GM10248 (cell line): ENCODE measurements around the gene PNPLA7.

Source experiments
- CTCF ChIA-PET: fragments of 300-600 bp; sonication (Branson Sonifier 250); formaldehyde crosslinking; extraction: SDS; loops from one replicate; lab custom pipeline; 2021; ENCODE audit warnings: antibody characterized with exemption; lab: Yijun Ruan, JAX
- POLR2A ChIA-PET: fragments of 350-650 bp; sonication (Branson Sonifier 250); formaldehyde crosslinking; extraction: SDS; loops from one replicate; lab custom pipeline; 2020; ENCODE audit warnings: antibody characterized with exemption; lab: Yijun Ruan, JAX
- DNase-seq: peaks from one replicate; pipeline ENCODE4 v3.0.0; 2012; ENCODE audit errors: extremely low spot score
- TF ChIP-seq, protein P1 (sequence below): IDR thresholded peaks from 2 replicates; pipeline ENCODE4 v1.5.1; 2012; ENCODE audit warnings: mild to moderate bottlenecking, low read depth; ENCODE audit errors: extremely low read depth, missing control alignments, control extremely low read depth

The PNPLA7 gene

DNA sequence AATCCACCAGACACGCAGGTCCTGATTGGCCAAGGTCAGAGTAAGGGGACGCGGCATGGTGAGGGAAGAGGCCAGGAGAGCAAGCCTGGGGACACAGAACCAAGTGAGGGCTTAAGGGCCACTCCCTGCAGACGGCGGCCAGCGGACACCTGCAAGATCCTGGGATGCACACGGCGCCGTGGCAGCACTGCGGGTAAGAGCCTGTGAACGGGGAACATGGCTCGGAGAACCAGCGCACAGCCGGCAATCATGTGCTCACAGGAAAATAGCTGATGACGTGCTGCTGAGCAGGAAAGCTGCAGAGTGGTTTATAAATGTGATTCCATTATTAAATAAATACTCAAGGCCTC is 64.1 kb downstream of the PNPLA7 start:
- CTCF ChIA-PET = interaction anchor here (1.2 kb wide), 1 partner anchor 23 kb away, joined by 6 read pairs; no protein-coding TSS in a partner anchor
- POLR2A ChIA-PET = no interaction called here
- DNase-seq = no peak
- TF ChIP-seq, protein P1, sequence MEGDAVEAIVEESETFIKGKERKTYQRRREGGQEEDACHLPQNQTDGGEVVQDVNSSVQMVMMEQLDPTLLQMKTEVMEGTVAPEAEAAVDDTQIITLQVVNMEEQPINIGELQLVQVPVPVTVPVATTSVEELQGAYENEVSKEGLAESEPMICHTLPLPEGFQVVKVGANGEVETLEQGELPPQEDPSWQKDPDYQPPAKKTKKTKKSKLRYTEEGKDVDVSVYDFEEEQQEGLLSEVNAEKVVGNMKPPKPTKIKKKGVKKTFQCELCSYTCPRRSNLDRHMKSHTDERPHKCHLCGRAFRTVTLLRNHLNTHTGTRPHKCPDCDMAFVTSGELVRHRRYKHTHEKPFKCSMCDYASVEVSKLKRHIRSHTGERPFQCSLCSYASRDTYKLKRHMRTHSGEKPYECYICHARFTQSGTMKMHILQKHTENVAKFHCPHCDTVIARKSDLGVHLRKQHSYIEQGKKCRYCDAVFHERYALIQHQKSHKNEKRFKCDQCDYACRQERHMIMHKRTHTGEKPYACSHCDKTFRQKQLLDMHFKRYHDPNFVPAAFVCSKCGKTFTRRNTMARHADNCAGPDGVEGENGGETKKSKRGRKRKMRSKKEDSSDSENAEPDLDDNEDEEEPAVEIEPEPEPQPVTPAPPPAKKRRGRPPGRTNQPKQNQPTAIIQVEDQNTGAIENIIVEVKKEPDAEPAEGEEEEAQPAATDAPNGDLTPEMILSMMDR = no peak

DNA sequence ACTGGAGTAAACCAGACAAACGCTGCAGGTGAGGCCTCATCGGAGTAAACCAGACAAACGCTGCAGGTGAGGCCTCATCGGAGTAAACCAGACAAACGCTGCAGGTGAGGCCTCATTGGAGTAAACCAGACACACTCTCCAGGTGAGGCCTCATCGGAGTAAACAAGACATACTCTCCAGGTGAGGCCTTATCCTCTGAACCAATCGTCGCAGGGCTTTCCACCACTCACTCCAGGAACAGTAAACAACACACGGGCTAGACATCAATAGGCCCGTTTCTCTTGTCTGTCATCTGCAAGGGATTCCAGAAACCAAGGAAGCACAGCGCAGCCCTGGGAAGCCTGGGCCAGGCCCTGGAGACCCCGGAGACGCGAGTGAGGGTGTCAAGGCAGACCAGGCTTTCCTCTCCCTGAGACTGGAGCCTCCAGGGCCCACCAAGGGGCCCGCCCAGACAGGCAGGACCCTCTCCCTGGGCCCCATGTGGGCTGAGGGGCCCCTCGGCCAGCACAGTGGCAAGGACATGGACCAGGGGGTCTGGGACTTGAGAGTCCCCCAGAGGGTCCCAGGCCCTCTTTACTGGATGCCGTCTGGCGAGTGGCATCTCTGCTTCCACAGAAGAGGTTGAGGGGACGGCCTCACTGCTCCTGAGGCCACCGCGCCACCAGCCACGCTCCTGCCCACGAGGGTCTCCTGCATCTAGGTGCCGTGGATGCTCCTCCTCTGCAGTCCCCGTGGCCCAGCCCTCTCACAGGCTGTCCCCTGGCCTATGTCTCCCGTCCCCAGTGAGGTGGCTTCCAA is 64.7 kb downstream of the PNPLA7 start:
- ChIA-PET POLR2A (no interaction called here), CTCF (no interaction called here)
- DNase-seq = no peak
- TF ChIP-seq, protein P1 = no peak

DNA sequence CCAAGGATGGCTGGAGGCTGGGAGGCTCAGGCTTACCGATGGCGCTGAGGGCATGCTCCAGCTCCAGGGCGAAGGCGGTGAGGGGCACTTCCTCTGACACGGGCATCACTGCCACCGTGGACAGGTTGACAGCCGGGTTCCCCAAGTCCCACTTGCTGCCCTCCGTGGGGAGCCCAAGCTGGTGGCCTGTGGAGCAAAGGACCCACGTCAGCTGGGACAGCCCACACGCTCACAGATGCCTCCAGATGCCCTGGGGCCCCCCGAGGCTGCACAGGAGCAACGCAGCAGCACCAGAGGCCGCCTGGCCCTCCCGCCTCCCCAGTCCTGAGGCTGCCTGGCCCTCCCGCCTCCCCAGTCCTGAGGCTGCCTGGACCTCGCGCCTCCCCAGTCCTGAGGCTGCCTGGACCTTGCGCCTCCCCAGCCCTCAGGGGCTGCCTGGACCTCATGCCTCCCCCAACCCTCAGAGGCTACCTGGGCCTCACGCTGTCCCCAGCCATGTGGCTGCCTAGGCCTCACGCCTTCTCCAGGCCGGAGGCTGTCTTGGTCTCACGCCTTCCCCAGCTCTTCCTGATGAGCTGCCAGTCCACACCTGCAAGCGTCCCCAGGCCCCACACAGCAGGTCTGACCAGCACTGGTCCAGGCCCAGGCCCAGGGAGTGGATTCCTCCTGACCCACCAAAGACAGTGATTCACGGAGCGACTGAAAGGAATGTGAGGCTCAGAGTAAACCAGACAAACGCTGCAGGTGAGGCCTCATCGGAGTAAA is 65.5 kb downstream of the PNPLA7 start:
- DNase-seq = no peak
- CTCF ChIA-PET = no interaction called here
- POLR2A ChIA-PET = no interaction called here
- TF ChIP-seq, protein P1 = no peak

DNA sequence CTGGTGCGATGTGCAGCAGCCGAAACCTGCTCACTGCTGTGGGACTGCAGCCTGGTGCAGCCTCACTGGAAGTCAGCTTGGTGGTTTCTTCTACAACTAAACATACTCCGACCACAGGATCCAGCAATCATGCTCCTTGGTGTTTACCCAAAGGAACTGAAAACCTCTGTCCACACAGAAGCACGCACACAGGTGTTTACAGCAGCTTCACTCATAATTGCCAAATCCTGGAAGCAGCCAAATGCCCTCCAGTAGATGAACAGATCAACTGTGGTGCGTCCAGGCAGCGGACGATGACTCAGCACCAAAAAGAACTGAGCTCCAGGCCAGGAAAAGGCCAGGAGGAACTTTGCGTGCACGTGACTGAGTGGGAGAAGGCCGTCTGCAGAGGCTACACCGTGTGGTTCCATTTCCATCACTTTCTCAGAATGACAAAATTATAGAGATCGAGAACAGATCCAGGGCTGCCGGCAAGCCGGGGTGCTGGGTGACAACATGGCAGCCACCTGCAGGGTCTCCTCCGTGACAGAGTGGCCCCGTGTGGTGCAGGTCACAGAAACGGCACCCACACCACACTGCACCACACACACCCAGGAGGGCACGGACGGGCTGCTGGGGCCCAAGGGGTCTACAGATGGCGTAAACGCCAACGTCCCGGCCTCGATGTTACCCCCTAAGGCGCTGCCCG is 68.0 kb downstream of the PNPLA7 start:
- TF ChIP-seq, protein P1 = no peak
- ChIA-PET POLR2A (no interaction called here), CTCF (interaction anchor here (0.8 to 1.2 kb wide), 2 partner anchors 13 to 35 kb away, joined by 3 to 4 read pairs; no protein-coding TSS in a partner anchor)
- no peak for DNase-seq

DNA sequence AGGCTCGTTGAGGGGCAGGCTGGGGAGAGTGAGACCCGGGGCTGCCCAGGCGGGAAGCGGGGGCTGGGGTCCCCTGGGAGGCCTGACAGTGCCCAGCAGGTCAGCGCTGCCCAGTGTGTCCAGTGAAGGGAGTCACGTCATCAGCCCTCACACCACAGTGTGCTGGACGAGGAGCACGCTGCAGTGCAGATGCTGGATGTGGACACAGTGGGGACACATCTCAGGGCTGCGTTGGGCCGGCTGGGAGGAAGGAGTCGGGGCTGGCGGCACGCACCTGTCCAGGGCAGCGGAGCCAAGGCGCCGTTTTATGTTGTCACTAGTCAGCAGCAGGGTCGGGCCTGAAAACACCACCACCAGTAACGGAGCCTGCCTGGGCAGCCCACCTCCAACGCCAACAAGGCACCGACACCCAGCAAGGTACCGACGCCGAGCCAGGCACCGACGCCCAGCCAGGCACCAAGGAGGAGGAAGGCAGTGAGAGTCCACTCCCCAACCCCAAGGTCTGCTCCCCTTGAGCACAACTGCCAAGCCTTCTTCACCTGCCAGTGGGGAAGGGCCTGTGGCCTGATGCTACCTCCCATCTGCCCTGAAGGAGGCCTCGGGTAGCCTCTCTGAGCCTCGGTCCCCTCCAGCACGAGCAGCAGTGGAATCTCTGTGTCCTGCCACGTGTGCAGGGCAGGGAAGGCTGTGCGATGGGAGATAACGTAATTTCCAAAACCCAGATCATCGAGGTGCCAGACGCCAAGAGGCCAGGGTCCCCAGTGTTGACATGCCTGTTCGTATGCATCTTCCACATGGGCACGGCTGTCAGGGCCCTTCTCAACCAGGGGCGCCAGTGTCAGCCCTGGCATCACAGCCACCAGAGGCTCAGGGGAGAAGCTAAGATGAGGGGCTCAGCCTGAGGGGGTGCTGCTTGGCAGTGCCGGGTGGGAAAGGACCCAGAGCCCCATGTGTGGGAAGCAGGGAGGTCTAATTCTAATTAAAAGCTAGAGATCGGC is 69.2 kb downstream of the PNPLA7 start:
- no peak for DNase-seq
- ChIA-PET CTCF (interaction anchor here (0.8 to 1.2 kb wide), 2 partner anchors 11 to 33 kb away, joined by 3 to 4 read pairs; no protein-coding TSS in a partner anchor), POLR2A (no interaction called here)
- TF ChIP-seq, protein P1 = no peak
